Middle frontal gyrus (tissue), 1 donor: Measurements from ENCODE around the gene SLC25A39.

Source experiments
- DNase-seq: peaks from one replicate; pipeline ENCODE4 v3.0.0-alpha.2; 2015; ENCODE audit warnings: low spot score; ENCODE audit errors: extremely low spot score

Gene SLC25A39

DNA sequence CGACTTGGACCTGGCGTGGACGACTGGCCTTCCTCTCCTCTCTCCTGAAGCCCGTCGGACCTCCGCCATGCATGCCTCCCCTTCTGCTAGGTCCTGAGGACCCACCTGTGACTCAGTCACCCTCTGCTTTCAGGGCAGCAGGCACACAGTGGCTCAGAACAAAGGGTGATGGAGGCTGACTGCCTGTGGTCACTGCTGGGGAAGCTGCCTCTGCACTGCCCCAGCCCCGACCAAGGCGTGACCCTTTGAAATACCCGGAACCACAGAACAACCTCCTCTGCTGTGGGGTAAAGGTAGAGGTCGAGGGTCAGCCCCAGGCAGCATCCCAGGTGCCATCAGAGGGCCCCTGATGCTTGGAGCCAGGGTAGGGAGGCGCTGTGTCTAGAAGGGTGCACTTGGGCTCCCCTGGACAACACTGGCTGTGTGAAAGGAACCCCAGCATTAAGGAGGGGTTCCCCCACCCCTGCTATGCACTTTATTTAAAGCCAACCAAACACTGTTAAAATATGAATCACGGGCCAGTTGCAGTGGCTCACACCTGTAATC is 44.2 kb downstream of the SLC25A39 start:
- no peak for DNase-seq

DNA sequence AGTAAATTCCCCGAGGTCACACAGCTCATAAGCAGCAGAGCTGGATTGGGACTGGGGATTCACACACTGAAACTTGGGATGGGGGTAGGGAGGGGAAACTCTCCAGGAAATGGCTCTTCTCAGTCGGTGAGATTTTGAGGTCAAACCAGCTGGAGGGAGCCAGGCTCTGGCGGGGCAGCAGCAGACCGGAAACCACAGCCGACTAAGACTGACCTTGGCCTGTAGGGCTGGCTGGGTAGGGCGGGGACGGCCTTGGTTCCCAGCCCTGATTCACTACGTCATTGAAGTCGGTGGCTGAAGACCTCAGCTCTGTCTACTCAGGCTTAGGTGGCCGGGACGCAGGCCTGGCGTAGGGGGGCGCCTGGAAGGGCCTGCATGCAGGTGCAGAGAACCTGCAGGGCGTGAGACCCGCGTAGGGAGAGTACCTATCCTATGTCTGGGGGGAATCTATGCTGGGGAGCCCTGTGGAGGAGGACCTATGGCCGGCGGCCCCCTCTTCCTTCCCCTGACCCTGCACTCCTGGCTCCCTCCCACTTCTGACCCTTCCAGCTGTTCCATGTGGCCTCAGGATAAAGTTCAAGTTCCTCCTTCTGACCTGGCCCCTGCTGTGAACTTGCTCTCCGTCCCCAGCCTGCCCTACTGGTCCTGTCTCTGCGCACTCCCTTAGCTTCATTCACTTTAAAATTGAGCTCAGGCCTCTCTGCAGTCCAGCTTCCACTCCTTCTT is 44.8 kb downstream of the SLC25A39 start:
- no peak for DNase-seq

DNA sequence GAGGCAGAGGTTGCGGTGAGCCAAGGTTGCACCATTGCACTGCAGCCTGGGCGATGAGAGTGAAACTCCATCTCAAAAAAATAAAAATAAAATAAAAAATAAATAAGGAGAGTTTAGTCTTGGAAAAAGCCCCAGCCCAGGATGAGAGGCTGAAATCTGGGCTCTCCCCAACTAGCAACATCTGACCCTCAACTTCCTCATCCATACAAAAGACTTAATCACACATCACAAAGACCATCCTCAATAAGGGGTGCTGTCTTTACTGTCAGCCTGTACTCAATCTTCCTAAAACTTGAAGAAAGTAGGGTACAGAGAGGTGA is 45.3 kb downstream of the SLC25A39 start:
- no peak for DNase-seq

DNA sequence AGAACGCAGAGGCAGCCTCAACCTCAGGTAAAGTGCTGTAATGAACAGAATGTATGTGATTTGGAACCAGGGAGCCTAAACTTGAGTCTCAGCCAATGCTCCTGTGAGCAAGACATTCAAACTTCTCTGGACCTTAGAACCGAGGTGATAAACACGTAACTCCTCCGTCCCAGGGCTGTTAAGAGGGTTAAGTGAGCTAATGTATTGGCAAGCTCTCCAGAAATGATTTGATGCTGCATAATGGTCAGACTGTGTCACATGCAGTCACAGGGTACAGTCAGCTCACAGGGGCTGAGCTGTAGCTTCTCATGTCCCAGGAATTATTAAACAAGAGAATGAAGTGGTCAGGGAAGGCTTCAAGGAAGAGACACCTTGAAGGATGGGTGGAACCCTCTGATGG is 46.6 kb downstream of the SLC25A39 start:
- DNase-seq, result no peak

DNA sequence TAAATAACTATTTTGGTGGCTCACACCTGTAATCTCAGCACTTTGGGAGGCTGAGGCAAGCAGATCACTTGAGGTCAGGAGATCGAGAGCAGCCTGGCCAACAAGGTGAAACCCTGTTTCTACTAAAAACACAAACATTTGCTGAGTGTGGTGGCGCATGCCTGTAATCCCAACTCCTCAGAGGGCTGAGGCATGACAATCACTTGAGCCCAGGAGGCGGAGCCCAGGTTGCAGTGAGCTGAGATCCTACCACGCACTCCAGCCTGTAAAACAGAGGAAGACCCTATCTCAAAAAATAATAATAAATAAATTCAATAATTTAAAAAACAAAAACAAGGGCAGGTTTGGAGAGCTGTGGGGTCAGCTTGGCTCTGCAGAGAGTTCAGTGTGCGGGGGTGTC is 51.0 kb downstream of the SLC25A39 start:
- DNase-seq, result no peak

DNA sequence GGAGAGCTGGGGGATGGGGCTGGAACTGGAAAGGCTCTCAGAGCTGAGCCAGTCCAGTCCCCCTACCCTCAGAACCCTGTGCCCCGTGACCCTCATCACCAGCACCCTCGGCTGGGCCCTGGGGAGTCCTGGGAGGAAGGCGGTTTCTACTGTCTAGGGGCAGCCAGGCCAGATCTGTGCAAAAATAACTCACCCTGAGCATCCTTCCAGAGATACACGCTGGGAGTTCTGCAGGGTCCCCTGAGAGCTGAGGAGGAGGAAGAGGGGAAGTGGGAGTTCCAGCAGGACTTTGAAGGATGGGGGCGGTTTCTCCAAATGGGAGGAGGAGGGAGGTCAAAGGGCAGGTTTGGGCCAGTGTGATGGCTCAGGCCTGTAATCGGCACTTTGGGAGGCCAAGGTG is 51.7 kb downstream of the SLC25A39 start:
- no peak for DNase-seq

DNA sequence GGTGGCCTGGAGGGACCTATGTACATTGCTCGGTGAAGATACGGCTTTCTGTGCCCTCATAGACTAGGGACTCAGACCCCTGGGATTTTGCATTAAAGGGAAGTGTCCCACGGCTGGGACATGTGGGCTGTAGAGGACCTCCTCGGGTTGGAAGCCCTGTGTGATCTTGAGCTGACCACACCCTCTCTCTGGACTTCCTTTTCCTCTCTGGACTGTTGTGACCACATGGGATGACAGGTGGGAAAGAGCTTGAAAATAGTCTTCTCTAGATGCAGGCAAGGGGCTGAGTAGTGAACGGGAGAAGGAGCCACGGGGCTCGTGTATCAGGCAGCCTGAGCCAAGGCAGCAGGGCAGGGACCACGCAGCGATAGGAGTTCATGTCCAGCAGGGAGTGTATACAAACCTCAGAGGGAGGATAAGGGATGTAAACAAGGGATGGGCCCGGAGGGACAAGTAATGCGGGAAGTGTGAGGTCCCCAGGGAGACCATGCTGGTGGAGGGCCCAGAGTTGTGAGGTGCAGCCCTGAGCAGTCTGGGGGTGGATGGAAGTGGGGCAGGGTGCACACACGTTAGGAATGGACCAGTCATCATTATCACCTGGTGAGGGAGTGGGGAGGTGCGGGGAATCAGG is 52.2 kb downstream of the SLC25A39 start:
- DNase-seq, result no peak
